NCI-H2107 (cell line): ENCODE results near the gene VMO1.

Source experiments
- DNase-seq: peaks from one replicate; lab custom pipeline; 2025; lab: John Stamatoyannopoulos, UW

The VMO1 gene

GRCh38 chr17:4764595-4764994, 21.6 kb downstream of the VMO1 start:
- no peak for DNase-seq

GRCh38 chr17:4759776-4760236, 26.4 kb downstream of the VMO1 start:
- no peak for DNase-seq

- no peak for DNase-seq
Measured at GRCh38 chr17:4753392-4753791, 32.8 kb downstream of the VMO1 start.

- no peak for DNase-seq
Measured at GRCh38 chr17:4751932-4752331, 34.2 kb downstream of the VMO1 start.

- DNase-seq = no peak
Measured at GRCh38 chr17:4750606-4751005, 35.6 kb downstream of the VMO1 start.

- DNase-seq = no peak
Measured at GRCh38 chr17:4748686-4749085, 37.5 kb downstream of the VMO1 start.

GRCh38 chr17:4747847-4748246, 38.3 kb downstream of the VMO1 start:
- no peak for DNase-seq

GRCh38 chr17:4744999-4745969, 40.9 kb downstream of the VMO1 start:
- no peak for DNase-seq

GRCh38 chr17:4743898-4744297, 42.3 kb downstream of the VMO1 start:
- no peak for DNase-seq

- DNase-seq = no peak
Measured at GRCh38 chr17:4743216-4743615, 42.9 kb downstream of the VMO1 start.

- DNase-seq = no peak
Measured at GRCh38 chr17:4742629-4743028, 43.5 kb downstream of the VMO1 start.

GRCh38 chr17:4742133-4742532, 44.0 kb downstream of the VMO1 start:
- DNase-seq = no peak

GRCh38 chr17:4741544-4741943, 44.6 kb downstream of the VMO1 start:
- DNase-seq = no peak

GRCh38 chr17:4740584-4740983, 45.6 kb downstream of the VMO1 start:
- DNase-seq = no peak

GRCh38 chr17:4740025-4740351, 46.2 kb downstream of the VMO1 start:
- DNase-seq = no peak

- no peak for DNase-seq
Measured at GRCh38 chr17:4739122-4740024, 46.8 kb downstream of the VMO1 start, which contains the start of the genes CXCL16 and ZMYND15. TSS of gene CXCL16 (minus strand) at chr17:4739928. CDS start at chr17:4739339, 589 bp downstream. TSS of gene ZMYND15 (plus strand) at chr17:4739833. CDS start at chr17:4740549, 716 bp downstream.

- no peak for DNase-seq
Measured at GRCh38 chr17:4738136-4739121, 47.7 kb downstream of the VMO1 start.

- DNase-seq = no peak
Measured at GRCh38 chr17:4735876-4736651, 50.1 kb downstream of the VMO1 start.
